ENCODE data around the gene PAOX.

DNA sequence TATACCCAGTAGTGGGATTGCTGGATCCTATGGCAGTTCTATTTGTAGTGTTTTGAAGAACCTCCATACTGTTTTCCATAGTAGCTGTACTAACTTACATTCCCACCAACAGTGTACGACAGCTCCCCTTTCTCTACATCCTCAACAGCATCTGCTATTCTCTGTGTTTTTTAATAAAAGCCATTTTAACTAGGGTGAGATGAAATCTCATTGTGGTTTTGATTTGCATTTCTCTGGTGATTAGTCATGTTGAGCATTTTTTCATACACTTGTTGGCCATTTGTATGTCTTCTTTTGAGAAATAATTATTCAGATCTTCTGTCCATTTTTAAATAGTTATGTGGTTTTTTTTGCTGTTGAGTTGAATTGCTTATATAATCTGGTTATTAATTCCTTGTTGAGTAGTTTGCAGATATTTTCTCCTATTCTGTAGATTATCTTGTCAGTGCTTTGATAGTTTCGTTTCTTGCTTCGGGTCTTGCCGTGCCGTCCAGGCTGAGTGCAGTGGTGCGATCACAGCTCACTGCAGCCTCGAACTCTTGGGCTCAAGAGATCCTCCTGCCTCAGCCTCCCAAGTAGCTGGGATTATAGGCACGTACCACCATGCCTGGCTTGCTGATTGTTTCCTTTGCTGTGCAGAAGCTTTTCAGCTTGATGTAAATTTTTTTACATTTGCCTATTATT lies 26.9 kb downstream of the PAOX start:
- TF ChIP-seq KDM1A (IDR thresholded peaks at IDR 0.05; ENCODE audit: low read depth) (no peak), POLR2A (IDR thresholded peaks at IDR 0.05; ENCODE audit: low read length) (no peak), EP300 (IDR thresholded peaks at IDR 0.05) (no peak)
- TF ChIP-seq, protein P1, sequence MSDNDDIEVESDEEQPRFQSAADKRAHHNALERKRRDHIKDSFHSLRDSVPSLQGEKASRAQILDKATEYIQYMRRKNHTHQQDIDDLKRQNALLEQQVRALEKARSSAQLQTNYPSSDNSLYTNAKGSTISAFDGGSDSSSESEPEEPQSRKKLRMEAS (IDR thresholded peaks at IDR 0.05) = no peak
- TF ChIP-seq, protein P2, sequence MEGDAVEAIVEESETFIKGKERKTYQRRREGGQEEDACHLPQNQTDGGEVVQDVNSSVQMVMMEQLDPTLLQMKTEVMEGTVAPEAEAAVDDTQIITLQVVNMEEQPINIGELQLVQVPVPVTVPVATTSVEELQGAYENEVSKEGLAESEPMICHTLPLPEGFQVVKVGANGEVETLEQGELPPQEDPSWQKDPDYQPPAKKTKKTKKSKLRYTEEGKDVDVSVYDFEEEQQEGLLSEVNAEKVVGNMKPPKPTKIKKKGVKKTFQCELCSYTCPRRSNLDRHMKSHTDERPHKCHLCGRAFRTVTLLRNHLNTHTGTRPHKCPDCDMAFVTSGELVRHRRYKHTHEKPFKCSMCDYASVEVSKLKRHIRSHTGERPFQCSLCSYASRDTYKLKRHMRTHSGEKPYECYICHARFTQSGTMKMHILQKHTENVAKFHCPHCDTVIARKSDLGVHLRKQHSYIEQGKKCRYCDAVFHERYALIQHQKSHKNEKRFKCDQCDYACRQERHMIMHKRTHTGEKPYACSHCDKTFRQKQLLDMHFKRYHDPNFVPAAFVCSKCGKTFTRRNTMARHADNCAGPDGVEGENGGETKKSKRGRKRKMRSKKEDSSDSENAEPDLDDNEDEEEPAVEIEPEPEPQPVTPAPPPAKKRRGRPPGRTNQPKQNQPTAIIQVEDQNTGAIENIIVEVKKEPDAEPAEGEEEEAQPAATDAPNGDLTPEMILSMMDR (IDR thresholded peaks at IDR 0.05) = no peak

Measured in A549 (cell line).